Activated CD4-positive, alpha-beta T cell treated with anti-CD3 and anti-CD28 coated beads for 48 hours (primary cell): ENCODE measurements around the gene YPEL3.

ENCODE experiments used
- DNase-seq: peaks from one replicate; pipeline ENCODE4 v3.0.0-alpha.2; 2020

YPEL3 gene

DNA sequence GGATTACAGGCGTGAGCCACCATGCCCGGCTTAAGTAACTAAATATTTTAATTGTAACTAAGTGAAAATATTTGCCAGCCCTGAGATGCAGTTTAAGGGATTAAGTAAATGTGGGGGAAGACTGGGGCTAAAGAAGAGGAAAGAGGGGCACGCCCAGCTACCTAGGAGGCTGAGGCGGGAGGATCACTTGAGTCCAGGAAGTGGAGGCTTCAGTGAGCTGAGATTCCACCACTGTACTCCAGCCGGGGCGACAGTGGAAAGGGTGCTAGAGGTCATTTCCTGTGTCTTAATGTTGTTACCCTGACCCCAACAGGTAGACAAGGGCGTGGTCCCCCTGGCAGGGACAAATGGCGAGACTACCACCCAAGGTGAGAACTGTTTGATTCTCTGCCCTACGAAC, 27.7 kb downstream of the YPEL3 start:
- DNase-seq: no peak

- no peak for DNase-seq
These were observed 28.5 kb downstream of the YPEL3 start for GRCh38 chr16:30067584-30067916.

- DNase-seq: no peak
These were observed 29.0 kb downstream of the YPEL3 start for GRCh38 chr16:30066761-30067583.

GRCh38 chr16:30065943-30066760, 29.9 kb downstream of the YPEL3 start:
- peak; percentile 61 for DNase-seq

DNA sequence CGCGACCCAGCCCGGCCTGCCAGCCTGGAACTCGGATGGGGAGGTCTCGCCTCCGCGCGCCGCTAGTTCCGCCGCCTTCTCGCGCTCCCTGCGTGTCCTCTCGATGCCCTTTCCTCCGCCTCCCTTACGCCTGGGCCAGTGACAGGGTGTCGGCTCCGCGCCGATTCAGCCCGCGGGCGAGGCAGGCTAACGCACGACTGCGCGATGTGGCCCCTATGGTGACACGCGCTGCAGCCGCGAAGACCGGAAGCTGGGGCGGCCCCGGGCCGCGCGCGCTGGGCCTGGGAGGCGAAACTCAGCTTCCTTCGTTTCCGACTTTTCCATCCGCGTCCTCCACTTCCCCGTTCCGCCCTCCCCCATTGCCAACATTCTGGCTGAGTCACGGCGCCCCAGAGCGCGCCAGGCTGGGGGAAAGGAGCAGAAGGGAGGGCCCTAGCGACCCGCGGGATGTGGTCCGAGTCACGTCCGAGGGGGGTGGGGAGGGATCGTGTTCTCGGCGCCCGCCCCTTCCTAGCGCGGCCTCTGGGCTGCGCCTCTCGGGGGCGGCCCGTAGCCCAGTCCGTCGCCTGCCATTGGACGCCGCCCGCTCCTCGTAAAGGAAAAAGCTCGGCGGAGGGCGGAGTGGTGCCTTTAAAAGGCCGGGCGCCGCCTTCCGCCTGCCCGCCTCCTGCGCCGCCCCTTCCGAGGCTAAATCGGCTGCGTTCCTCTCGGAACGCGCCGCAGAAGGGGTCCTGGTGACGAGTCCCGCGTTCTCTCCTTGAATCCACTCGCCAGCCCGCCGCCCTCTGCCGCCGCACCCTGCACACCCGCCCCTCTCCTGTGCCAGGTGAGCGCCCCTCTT, 30.7 kb downstream of the YPEL3 start, which contains the start of gene ALDOA:
Gene ALDOA, plus strand, starts transcription at position 659 of the 841 bp plus-strand sequence. CDS start 1,138 bp downstream, outside the sequence.
- peak; percentile 99 for DNase-seq

GRCh38 chr16:30064729-30065101, 31.3 kb downstream of the YPEL3 start:
- no peak for DNase-seq

- peak; percentile 81 for DNase-seq
These were observed 31.9 kb downstream of the YPEL3 start for GRCh38 chr16:30063893-30064728.

- DNase-seq: no peak
These were observed 32.6 kb downstream of the YPEL3 start for GRCh38 chr16:30063278-30063892.

- no peak for DNase-seq
These were observed 35.0 kb downstream of the YPEL3 start for GRCh38 chr16:30060836-30061554.

DNA sequence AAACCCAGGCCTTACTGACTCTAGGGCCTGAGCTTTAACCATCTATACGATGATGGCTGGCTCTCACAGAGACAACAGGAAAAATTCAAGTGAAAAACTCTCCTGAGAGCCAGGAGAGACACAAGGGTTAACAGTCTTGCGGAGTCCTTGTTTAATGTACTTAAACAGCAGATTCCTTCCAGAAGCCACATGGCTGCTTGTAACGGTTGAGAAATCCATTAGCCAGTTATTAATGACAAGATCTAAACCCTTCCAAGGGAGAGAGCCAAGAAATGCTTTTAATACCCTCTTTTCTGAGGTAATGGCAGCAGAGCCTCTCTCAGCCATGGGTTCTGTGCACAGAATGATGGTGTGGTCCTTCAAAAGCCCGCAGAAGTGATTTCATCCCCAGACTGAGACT, 35.7 kb downstream of the YPEL3 start:
- DNase-seq: no peak

DNA sequence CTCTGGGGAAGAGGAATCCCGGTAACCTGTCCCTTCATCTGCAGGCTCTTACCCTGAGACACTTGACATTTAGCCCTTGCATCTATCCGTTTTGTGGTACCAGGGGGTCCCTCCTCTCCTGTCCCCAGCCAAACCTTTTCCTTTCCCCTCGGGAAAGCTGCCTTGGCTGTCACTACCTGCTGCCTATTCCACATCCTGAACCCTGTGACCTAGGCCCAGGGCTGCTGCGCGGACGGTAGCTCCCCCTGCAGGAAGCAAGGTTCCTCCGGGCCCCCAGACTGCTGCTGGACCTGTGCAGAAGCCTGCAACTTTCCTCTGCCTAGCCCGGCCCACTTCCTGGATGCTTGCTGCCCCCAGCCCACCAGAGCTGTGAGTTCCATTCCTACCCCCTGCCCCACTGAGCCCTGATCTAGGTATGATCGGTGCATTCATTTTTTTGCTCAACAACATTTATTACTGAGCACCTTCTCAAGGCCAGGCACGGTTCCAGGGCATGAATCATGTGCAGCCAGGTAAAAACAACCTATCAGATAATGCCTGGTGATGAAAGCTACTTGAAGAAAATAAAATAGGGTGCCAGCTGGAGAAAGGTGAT, 41.0 kb downstream of the YPEL3 start:
- peak; percentile 73 for DNase-seq

GRCh38 chr16:30054451-30054850, 41.6 kb downstream of the YPEL3 start:
- no peak for DNase-seq

GRCh38 chr16:30053376-30054015, 42.5 kb downstream of the YPEL3 start:
- DNase-seq: no peak

DNA sequence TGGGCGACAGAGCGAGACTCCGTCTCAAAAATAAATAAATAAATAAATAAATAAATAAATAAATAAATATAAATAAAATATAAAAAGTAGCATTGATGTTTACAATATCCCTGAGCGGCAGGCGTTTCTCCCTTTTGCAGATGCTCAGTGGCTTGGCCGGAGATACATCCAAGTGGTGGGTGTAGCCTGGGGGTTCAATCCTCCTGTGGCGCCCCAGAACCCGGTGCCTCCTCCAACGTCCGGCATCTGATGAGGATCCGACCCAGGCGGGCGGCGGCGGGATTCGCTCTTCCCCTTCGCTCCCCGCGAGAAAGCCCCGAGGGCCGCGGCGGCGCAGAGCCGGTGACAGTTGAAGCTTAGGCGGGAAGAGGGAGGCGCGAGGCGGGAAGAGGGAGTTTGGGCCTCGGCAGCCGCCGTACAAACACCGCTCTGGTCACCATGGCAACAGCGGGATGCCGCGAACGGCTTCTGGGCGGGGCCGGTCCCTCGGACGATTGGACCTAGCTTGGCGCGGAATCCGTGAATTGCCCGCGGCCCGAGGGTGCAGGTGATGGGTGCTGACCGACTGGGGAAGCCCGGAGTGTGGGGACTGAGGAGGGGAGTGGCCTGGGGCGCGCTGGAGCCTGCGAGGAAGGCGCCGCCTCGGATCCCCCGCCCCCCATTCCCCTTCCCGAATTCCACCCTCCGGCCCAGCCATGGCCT, 43.2 kb downstream of the YPEL3 start:
- DNase-seq: peak; percentile 96

DNA sequence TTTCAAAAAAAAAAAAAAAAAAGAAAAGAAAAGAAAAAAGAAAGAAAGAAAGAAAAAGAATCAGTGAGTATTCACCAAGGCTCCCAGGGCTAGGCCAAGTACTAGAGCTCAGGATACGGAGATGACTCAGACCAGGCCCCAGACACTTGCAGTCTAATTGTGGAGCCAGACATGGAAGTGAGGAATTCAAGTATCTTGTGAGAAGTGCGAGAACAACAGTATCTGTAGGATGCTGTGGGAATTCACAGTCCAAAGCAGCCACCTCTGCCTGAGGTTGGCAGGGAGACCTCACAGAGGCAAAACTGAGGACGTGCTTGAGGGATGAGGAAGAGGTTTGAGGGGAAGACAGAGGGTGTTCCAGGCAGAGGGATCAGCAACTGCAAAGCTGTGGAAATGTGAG, 44.5 kb downstream of the YPEL3 start:
- DNase-seq: no peak

- DNase-seq: no peak
These were observed 46.1 kb downstream of the YPEL3 start for GRCh38 chr16:30049871-30050270.

- no peak for DNase-seq
These were observed 49.4 kb downstream of the YPEL3 start for GRCh38 chr16:30046588-30046987.

GRCh38 chr16:30046178-30046577, 49.8 kb downstream of the YPEL3 start:
- no peak for DNase-seq
